Activated T-helper 9 cell treated with anti-CD3 and anti-CD28 coated beads, Interleukin-2, amount 50 U/mL, for 16 hours (primary cell): ENCODE measurements around the gene NTSR1.

ENCODE experiments used
- DNase-seq: peaks from one replicate; pipeline ENCODE4 v3.0.0-alpha.2; 2020; ENCODE audit warnings: low read depth

NTSR1 gene

DNA sequence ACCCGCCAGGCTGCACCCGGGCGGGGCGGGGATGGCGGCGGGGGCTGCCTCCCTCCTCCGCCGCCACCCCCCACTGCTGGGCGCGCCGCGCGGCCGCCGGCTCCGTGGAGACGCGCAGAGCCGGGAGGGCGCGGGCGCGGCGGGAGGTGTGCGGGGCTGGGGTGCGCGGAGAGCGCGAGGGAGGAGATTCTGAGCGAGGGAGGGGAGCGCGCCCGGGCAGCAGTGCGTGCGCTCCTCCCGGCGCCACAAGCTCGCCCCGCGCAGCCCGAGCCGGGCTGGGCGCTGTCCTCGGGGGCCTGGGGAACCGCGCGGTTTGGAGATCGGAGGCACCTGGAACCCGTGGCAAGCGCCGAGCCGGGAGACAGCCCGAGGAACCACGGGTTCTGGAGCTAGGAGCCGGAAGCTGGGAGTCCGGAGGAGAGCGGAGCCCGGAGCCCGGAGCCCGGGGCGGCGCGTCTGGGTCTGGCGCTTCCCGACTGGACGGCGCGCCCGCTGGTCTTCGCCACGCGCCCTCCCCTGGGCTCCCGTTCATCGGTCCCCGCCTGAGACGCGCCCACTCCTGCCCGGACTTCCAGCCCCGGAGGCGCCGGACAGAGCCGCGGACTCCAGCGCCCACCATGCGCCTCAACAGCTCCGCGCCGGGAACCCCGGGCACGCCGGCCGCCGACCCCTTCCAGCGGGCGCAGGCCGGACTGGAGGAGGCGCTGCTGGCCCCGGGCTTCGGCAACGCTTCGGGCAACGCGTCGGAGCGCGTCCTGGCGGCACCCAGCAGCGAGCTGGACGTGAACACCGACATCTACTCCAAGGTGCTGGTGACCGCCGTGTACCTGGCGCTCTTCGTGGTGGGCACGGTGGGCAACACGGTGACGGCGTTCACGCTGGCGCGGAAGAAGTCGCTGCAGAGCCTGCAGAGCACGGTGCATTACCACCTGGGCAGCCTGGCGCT is at the start of gene NTSR1:
Gene NTSR1 (plus strand): TSS at position 246 of the 946 bp plus-strand sequence. CDS start 372 bp downstream, at position 618.
- no peak for DNase-seq

DNA sequence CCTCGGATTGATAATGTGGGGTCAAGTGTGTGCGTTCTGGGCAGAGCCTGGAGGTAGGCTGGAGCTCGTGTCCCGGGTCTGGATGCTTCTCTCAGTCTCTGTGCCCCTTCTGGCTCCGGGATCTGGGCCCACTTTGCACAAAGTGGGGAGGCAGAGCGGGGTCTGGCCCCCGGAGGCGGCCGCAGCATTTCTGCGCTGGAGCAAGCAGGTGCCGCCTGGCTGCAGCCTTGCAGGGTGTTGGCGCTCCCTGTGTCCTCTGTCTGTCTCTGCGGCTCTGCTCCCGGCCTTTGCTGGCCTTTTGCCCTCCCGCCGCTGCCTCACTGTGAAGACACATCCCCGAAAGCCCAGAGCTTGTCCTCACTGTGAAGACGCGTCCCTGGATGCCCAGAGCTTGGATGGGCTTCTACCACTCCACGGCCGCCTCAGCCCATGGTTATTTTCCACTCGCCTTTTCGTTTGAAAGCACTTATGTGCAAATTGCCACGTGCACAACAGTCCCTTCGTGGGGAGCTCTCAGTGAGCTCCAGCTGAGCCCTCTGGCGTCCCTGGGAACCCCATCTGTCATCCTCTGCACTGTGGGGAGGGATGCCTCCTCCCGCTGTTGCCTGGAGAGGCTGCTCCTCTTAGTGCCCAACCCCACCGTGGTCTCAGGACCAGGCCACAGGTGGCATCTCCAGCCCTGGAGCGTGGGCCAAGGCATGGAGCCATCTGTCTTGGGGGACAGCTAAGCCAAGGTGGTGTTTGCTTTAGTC is 49.0 kb upstream of the NTSR1 start:
- no peak for DNase-seq

DNA sequence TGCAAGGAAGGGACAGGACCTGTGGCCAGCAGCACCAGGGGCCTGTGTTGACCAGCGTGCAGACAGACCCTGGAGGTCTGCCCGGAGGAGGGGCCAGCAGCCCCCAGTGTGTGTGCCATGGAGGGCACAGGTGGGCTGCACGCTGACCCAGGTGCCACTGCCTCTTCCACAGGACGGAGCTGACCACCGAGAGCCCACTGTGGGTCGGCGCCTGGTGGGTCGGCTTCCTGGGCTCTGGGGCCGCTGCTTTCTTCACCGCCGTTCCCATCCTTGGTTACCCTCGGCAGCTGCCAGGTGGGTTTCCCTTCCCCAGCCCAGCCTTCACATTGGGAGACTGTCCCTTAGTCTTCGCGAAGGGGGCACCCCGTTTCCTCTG is 48.4 kb upstream of the NTSR1 start:
- DNase-seq = no peak

DNA sequence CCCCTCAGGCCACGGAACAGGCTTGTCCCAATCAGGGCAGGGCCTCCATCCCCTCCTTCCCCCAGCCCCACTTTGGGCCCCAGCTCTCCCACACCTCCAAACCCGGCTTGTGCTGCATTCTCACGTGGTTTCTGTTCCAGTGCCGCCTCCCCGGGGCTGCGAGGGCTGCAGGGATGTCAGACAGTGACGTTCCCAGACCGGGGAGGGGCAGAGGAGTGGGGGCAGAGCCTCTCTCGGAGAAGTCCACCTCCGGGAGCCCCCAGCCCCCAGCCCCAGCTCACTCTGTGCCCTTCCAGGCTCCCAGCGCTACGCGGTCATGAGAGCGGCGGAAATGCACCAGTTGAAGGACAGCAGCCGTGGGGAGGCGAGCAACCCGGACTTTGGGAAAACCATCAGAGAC is 47.9 kb upstream of the NTSR1 start:
- DNase-seq = no peak

DNA sequence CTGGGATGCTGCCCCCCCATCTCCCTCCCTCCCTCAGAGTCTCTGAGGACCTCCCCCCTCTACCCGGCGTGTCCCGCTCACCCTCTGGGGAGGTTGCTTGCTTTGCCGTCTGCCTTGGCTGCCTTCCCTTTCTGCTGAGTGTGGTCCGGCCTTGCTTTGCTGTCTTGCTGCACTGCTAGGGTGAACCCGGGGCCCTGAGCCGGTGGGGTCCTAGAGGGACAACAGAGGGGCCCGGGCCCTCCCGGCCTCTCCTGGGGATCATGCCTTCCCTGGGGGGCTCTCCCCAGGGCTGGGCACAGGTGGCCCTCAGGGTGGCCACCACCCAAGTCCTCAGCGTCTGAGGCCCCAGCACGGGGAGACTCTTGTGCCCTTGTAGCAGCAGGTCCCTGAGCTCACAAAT is 47.0 kb upstream of the NTSR1 start:
- no peak for DNase-seq

DNA sequence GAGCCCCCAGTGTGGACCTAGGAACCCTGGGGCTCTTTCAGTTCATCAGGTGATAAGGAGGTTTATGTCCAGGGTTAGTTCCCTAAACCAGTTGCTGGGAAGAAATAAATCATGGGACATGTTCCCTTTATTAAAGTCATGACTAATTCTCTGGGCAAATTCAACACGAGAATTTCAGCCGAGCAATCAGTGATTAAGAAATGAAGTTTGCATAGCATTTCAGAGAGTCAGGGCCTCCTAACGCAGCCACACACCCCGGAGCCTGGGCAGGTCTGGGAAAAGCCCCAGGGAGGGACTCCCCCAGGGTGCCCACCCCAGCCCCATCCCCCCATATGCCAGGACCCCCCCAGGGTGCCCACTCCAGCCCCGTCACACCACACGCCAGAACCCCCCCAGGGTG is 46.2 kb upstream of the NTSR1 start:
- no peak for DNase-seq

DNA sequence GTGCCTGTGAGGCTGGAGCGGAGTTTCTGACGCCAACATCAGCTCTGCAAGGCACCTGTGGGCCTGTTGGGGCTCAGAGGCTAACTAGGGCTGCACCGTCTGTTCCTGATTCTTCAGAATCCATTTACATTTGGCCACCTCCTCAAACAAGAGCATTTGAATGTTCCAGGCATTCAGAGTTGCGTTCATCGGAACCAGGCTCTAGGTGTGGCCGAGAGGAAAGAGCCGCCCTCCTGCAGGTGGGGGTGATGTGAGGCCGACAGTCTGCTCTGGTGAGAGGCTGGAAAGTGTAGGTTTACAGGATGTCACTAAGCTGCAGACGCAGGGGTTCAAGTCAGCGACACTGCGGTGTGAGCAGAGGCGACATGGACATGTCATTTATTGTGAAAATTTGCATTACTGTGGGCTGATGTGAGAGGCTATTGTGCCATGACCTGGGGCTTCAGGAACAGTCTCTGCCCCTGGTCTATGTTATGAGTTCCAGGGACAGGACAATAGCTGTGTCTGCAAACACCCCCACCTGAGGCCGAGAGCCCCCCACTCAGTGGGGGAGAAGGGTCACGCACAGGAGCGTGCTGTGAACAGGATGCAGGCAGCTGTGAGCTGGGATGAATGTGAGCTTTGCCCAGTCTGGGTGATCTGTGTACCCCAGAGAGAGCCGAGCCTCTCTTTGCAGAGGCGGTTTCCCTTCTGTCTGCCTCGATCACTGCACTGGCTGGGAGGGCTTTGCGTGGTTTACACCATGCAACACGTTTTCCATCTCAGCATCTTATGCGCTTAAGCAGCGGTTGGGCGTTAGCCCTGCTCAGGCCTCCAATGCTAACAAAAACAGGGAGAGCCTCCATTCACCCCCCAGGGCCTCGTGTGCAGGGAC is 45.3 kb upstream of the NTSR1 start:
- DNase-seq = no peak

DNA sequence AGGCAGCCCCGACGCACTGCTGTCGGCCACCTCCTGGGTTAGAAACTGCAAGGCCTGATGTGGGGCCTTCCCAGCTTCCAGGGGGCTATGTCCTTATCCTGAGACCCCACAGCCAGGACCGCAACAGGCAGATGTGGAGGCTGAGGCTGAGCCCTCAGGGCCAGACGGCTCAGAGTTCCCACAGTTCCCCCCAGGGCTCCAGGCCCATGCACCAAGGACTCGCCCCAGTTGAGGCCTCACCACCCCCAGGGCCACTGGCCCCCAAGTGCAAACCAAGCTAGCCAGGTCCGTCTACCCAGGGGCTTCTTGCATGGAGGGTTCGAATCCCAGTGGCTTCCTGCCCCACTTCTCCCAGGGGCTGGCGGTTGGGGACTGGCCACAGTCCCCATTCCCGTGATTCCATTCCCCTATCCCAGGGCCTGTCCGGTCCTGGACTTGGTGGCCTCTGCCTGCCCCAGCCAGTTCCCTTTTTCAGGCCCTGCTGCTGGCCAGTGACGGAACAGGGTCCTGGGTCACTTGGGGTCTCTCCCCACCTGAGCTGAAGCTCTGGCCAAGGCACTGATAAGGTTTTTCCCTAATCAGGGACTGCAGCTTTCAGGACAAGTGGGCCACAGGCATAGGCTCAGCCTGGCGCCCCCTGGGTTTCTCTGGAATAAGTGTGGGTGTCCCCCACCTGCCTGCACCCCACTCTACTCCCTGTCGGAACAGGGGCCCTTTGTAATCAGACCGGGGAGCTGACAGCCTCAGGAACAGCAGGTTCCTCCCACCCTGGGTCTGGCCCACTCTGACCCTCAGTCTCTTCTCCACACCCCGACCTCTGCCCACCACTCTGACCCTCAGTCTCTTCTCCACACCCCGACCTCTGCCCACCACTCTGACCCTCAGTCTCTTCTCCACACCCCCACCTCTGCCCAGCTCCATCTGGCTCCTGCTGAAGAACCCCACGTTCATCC is 44.3 kb upstream of the NTSR1 start:
- no peak for DNase-seq

DNA sequence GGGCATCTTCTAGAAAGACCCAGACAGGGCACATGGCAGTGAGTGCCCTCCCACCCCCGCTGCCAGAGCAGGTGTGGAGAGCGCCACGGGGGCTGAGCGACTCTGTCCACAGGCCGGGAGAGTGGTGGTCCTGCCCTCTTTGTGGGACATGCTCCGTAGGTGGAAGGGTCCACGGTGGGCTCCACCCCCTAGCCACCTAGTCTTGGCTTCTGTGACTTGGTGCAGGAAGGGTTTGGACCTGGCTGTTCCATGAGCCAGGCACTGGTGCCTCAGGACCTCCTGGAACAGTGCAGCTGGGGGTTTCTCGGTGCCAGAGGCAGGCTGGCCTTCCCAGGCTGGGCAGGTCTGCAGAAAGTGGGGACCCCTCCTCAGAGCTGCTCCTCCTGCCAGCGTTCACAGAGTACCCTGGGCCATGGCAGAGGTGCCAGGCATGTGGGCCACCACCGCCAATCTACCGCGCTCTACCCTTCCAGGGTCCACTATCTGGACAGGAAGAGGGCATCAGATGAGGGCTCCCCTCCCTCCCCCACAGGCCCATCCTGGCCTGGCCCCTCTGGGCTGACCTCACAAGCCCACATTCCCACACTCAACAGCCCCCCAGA is 43.4 kb upstream of the NTSR1 start:
- no peak for DNase-seq

DNA sequence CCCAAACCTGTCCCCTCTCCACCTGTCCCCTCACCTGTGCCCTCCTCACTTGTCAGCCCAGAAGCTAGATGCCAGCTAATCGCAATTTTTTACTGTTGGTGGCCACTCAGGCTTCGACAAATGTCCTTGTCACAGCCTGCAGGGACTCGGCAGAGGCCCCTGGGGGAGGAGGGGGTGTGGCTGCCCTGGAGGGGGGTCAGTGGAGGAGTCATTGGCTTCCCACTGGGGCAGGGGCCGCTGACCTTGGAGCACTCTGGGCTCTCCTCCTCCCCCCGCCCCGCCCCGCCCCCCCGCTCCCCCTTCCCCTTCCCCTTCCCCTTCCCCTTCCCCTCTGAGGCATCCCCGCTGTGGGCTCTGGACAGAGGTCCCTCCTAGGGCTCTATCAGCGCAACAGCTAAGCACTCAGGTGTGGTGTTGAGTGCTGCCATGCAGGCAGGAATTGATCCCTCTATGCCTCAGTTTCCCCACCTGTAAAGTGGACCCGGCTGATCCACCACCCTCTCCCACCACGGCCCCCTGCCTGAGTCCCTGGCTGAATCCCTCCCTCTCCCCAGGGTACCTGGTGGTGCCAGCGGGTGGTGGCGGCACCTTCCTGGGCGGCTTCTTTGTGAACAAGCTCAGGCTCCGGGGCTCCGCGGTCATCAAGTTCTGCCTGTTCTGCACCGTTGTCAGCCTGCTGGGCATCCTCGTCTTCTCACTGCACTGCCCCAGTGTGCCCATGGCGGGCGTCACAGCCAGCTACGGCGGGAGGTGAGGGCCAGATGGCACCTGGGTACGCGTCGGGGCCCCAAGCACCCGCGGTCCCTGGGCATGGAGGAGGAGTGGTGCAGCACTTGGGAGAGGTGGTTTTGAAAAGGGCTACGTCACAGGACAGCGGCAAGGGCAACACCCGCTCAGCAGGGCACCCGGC is 42.6 kb upstream of the NTSR1 start:
- DNase-seq = no peak

DNA sequence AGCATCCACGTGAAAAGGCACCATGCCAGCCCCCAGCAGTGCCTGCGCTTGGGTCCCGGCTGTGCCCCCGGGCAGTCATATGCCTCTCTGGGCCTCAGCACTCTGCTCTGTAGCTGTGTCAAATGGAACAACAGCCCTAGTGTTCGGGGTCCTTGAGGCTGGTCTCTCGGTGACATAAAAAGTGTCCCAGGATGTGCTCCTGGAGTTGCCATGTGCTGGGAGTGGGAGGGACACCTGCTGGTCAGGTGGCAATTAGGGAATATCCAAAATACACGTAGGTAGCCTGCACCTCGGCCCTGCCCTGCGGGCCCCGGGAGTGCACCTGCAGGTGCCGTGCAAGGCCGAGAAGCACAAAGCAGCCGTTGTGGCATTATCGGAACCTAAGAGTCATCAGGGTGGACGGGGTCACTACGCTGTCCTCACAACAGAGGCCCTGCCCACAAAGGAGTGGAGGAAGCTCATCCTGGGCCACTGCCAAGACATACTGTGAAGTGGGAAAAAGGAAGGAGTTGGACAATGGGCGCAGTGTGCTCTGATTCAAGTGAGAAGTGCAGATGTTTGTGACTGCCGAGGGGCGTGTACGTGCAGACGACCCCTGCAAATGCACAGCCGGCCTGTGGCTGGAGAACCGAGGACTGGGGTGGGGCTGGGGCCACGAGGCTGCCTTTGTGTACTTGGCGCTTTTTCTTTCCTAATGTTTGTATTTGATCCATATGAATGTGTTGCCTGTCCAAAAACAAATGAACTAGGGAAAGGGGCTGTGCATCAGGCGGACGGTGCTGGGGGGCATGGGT is 41.7 kb upstream of the NTSR1 start:
- no peak for DNase-seq

DNA sequence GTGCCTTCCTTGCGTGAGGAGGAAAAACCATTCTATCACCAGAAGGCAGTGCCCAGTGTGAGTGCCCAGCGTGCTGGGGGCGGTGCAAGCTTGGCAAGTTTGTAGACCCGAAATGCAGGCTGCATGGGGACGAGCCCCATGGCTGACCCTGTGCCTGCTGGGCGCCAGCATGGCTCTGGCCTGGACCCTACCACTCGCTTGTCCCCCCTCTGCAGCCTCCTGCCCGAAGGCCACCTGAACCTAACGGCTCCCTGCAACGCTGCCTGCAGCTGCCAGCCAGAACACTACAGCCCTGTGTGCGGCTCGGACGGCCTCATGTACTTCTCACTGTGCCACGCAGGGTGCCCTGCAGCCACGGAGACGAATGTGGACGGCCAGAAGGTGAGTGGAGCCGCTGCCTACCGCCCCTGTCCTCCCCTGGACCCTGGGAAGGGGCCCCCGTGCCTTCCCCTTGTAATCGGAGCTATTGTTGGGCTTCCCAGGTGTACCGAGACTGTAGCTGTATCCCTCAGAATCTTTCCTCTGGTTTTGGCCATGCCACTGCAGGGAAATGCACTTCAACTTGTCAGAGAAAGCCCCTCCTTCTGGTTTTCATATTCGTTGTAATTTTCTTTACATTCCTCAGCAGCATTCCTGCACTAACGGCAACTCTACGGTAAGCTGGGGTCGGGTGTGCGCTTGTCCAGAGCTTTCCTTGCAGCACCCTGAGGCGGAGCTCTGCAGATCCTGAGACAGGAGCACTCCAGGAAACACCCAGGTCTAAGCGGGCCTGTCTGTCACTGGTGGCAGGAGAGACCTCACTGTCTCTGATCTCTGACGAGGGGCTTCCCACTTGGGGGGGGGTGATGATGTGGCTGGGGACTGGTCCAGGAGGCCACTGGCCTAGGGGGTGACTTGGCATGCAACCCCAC is 40.9 kb upstream of the NTSR1 start:
- DNase-seq = no peak

DNA sequence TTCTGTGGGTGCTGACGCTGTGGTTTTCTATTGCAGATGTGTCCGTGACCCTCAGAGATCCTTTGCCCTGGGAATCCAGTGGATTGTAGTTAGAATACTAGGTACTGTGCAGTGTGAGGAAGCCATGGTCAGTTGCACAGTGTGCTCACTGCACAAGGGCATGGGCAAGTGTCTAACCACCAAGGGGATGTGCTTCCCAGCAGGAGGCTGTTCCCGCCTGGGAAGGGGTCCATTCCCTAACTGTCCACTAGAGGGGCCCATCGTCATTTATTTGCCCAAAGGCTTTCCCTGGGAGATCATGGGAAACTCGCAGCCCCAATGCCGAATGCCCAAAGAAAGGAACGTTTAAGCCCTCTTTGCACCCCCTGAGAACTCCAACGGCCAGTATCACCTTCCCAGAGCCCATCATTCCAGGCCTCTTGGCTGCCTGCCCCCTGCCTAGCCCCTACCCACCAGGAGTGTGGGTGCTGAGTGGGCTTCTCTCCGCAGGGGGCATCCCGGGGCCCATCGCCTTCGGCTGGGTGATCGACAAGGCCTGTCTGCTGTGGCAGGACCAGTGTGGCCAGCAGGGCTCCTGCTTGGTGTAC is 40.1 kb upstream of the NTSR1 start:
- DNase-seq = peak; percentile 18

DNA sequence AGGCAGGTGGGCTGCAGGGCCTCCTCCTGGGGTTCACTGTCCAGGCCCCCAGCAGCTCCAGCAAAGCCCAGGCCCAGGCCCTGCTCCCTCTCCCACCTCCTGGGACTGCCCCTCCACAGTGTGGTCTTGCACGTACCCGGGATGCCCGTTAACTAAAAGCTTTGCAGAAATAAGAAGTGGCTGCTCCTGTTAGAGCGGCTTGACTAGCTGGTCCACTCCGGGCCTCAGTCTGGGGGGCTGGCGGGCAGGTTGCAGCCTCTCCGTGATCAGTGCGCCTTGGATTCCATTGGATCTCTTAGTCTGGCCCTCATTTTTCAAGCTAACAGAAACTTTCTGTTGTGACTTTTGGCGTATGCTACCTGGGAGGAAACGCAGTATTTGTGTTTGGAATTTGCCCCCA is 39.4 kb upstream of the NTSR1 start:
- no peak for DNase-seq

DNA sequence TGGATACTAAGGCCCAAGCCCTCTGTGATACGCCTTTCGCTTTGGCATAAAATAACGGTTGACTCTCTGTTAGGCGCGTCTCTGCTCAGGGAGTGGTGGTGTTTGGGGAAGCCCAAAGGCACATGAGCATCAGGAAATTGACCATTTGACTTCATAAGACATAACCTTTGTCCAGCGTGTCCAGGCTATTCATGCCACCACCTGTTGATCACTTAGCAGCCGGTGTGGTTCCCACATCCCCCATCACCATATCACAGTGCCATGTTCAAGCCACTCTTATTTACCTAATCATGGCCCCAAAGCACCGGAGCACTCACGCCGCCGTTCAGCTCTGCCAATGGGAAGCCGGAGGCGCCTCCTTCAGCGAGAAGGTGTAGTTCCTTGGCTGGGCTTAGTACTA is 38.5 kb upstream of the NTSR1 start:
- DNase-seq = no peak

DNA sequence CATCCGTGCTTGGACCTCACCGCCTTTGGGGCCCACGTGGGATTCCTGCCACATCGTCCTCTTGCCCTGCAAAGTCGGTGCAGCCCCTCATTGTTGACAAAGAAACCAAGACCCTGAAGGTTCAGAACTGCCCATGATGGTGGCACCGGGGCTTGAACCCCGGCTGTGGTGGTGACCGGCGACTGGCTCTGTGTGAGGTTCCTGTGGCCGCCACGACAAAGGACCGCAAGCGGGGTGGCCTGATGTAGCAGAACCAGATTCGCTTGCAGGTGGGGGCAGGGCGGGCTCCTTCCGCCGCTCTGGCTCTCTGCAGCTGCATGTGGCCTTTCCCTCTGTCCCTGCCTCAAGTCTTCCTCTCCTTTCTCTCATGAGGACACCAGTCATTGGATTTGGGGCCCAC is 37.6 kb upstream of the NTSR1 start:
- DNase-seq = no peak

DNA sequence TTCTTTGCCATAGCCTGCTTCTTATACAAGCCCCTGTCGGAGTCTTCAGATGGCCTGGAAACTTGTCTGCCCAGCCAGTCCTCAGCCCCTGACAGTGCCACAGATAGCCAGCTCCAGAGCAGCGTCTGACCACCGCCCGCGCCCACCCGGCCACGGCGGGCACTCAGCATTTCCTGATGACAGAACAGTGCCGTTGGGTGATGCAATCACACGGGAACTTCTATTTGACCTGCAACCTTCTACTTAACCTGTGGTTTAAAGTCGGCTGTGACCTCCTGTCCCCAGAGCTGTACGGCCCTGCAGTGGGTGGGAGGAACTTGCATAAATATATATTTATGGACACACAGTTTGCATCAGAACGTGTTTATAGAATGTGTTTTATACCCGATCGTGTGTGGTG is 36.9 kb upstream of the NTSR1 start:
- DNase-seq = no peak
